ENCODE results near the gene LAMP5.

GRCh38 chr20:9535449-9535848 is 21.1 kb downstream of the LAMP5 start:
- TF ChIP-seq HIC2 (CRISPR knock-in tag; IDR thresholded peaks at IDR 0.05; ENCODE audit: low read depth) (no peak), IKZF5 (CRISPR knock-in tag; IDR thresholded peaks at IDR 0.05) (no peak), YY1 (IDR thresholded peaks at IDR 0.05; ENCODE audit: insufficient read depth, insufficient replicate concordance, low read depth, low read length) (no peak), ZNF775 (CRISPR knock-in tag; IDR thresholded peaks at IDR 0.05; ENCODE audit: borderline replicate concordance) (no peak)
